A549 (cell line): Measurements from ENCODE around the gene SYT8.

Experiments
- CEBPB ChIP-seq, 2 experiments: fragments of >200 bp in 1 of 2; sonication (Bioruptor Twin) in 1 of 2; formaldehyde crosslinking in 1 of 2; IDR thresholded peaks; 2 replicates each; pipeline ENCODE4 v1.6.1; 2012 to 2016
- HOXA7 ChIP-seq: fragments of 250-450 bp; sonication (Bioruptor Pico); IDR thresholded peaks from 2 replicates; pipeline ENCODE4 v1.5.0; 2020; ENCODE audit warnings: mild to moderate bottlenecking, moderate library complexity
- POLR2A ChIP-seq: IDR thresholded peaks from 2 replicates; pipeline ENCODE4 v1.6.1; 2012; ENCODE audit warnings: mild to moderate bottlenecking, low read length
- RAD21 ChIP-seq, 2 experiments: fragments of >200 bp in 1 of 2; sonication (Bioruptor Twin) in 1 of 2; formaldehyde crosslinking in 1 of 2; IDR thresholded peaks in 1 of 2; conservative IDR thresholded peaks in 1 of 2; 2 replicates in 1 of 2; 3 replicates in 1 of 2; pipeline ENCODE4 v1.6.1; 2012 to 2018; ENCODE audit warnings: inconsistent platforms in 1 of 2
- RCOR1 ChIP-seq: fragments of 150-350 bp; IDR thresholded peaks from 2 replicates; pipeline ENCODE4 v1.6.1; 2014; ENCODE audit warnings: antibody characterized with exemption, low read length, low read depth
- RFX5 ChIP-seq: fragments of 450-650 bp; IDR thresholded peaks from 2 replicates; pipeline ENCODE4 v1.7.1; 2014; ENCODE audit warnings: antibody characterized with exemption, mild to moderate bottlenecking, moderate library complexity
- RNF2 ChIP-seq: fragments of 200-600 bp; sonication (generic); IDR thresholded peaks from 2 replicates; pipeline ENCODE4 v1.6.1; 2016; ENCODE audit warnings: low read depth, mild to moderate bottlenecking, antibody characterized with exemption, moderate library complexity, borderline replicate concordance
- SMC3 ChIP-seq: fragments of >200 bp; sonication (Bioruptor Twin); formaldehyde crosslinking; IDR thresholded peaks from 3 replicates; pipeline ENCODE4 v1.6.1; 2018; ENCODE audit warnings: inconsistent platforms
- TF ChIP-seq, protein P1 (sequence below): fragments of >200 bp; sonication (Bioruptor Twin); formaldehyde crosslinking; IDR thresholded peaks from 3 replicates; pipeline ENCODE4 v1.5.1; 2016
- TF ChIP-seq, protein P2 (sequence below): fragments of 200-600 bp; sonication (generic); IDR thresholded peaks from 2 replicates; pipeline ENCODE4 v1.6.1; 2016; ENCODE audit warnings: antibody characterized with exemption, mild to moderate bottlenecking, moderate library complexity
- TF ChIP-seq, protein P3 (sequence below): IDR thresholded peaks from 2 replicates; pipeline ENCODE4 v1.6.1; 2012
- TF ChIP-seq, protein P4 (sequence below): fragments of 250-450 bp; sonication (Bioruptor Pico); IDR thresholded peaks from 2 replicates; pipeline ENCODE4 v1.5.0; 2021; ENCODE audit warnings: mild to moderate bottlenecking, moderate library complexity, borderline replicate concordance
- TF ChIP-seq, protein P5 (sequence below): fragments of 450-650 bp; IDR thresholded peaks from 2 replicates; pipeline ENCODE4 v1.6.1; 2014; ENCODE audit warnings: antibody characterized with exemption

DNA sequence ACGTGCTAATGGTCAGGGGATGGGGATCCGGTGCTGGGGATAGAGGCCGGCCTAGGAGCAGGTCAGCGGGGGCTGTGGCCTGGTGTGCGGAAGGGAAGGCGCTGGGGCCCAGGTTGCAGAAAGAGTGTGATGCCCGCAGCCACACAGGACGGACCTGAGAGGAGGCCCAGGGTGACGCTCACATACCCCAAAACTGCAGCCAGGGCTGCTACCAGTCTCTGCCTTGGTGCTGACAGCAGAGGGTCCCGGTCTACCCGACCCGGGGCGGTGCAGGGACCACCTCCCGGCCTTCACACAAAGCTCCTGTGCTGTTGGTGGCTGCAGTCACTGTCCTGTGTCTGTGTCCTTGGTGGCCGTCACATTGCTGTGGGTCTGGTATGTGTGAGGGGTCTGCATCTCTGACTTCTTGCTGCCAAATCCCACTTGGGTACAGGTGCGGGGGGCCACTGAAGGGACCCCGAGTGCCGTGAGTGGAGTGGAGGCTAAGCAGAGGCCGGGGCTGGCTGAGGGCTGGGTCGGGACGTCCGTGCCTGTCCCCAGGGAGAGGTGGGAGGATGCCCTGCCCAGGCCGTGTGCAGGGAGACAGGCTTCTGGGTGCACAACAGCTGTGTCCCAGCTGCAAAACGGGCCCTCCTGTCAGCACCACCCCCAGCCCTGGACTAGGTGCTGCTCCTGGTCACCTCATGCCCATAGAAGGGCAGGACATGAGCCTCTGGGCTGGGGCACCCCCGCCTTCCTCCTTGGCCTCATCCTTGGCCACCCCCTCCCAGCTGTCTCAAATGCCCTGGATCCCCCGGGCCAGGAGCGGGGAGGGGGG is 19.6 kb downstream of the SYT8 start:
- TF ChIP-seq, protein P1, sequence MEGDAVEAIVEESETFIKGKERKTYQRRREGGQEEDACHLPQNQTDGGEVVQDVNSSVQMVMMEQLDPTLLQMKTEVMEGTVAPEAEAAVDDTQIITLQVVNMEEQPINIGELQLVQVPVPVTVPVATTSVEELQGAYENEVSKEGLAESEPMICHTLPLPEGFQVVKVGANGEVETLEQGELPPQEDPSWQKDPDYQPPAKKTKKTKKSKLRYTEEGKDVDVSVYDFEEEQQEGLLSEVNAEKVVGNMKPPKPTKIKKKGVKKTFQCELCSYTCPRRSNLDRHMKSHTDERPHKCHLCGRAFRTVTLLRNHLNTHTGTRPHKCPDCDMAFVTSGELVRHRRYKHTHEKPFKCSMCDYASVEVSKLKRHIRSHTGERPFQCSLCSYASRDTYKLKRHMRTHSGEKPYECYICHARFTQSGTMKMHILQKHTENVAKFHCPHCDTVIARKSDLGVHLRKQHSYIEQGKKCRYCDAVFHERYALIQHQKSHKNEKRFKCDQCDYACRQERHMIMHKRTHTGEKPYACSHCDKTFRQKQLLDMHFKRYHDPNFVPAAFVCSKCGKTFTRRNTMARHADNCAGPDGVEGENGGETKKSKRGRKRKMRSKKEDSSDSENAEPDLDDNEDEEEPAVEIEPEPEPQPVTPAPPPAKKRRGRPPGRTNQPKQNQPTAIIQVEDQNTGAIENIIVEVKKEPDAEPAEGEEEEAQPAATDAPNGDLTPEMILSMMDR = no peak
- TF ChIP-seq POLR2A = no peak
- TF ChIP-seq, protein P2, sequence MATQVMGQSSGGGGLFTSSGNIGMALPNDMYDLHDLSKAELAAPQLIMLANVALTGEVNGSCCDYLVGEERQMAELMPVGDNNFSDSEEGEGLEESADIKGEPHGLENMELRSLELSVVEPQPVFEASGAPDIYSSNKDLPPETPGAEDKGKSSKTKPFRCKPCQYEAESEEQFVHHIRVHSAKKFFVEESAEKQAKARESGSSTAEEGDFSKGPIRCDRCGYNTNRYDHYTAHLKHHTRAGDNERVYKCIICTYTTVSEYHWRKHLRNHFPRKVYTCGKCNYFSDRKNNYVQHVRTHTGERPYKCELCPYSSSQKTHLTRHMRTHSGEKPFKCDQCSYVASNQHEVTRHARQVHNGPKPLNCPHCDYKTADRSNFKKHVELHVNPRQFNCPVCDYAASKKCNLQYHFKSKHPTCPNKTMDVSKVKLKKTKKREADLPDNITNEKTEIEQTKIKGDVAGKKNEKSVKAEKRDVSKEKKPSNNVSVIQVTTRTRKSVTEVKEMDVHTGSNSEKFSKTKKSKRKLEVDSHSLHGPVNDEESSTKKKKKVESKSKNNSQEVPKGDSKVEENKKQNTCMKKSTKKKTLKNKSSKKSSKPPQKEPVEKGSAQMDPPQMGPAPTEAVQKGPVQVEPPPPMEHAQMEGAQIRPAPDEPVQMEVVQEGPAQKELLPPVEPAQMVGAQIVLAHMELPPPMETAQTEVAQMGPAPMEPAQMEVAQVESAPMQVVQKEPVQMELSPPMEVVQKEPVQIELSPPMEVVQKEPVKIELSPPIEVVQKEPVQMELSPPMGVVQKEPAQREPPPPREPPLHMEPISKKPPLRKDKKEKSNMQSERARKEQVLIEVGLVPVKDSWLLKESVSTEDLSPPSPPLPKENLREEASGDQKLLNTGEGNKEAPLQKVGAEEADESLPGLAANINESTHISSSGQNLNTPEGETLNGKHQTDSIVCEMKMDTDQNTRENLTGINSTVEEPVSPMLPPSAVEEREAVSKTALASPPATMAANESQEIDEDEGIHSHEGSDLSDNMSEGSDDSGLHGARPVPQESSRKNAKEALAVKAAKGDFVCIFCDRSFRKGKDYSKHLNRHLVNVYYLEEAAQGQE = no peak
- TF ChIP-seq SMC3 = no peak
- no peak for TF ChIP-seq HOXA7 (CRISPR knock-in tag)
- TF ChIP-seq, protein P3, sequence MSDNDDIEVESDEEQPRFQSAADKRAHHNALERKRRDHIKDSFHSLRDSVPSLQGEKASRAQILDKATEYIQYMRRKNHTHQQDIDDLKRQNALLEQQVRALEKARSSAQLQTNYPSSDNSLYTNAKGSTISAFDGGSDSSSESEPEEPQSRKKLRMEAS = no peak
- TF ChIP-seq, protein P4, sequence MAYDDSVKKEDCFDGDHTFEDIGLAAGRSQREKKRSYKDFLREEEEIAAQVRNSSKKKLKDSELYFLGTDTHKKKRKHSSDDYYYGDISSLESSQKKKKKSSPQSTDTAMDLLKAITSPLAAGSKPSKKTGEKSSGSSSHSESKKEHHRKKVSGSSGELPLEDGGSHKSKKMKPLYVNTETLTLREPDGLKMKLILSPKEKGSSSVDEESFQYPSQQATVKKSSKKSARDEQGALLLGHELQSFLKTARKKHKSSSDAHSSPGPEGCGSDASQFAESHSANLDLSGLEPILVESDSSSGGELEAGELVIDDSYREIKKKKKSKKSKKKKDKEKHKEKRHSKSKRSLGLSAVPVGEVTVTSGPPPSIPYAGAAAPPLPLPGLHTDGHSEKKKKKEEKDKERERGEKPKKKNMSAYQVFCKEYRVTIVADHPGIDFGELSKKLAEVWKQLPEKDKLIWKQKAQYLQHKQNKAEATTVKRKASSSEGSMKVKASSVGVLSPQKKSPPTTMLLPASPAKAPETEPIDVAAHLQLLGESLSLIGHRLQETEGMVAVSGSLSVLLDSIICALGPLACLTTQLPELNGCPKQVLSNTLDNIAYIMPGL (CRISPR knock-in tag) = no peak
- TF ChIP-seq RCOR1 = no peak
- TF ChIP-seq RNF2 = no peak
- no peak for TF ChIP-seq RAD21 (conservative IDR thresholded peaks at IDR 0.05 in 1 of 2, IDR thresholded peaks at IDR 0.05 in 1 of 2)
- TF ChIP-seq, protein P5, sequence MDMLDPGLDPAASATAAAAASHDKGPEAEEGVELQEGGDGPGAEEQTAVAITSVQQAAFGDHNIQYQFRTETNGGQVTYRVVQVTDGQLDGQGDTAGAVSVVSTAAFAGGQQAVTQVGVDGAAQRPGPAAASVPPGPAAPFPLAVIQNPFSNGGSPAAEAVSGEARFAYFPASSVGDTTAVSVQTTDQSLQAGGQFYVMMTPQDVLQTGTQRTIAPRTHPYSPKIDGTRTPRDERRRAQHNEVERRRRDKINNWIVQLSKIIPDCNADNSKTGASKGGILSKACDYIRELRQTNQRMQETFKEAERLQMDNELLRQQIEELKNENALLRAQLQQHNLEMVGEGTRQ = no peak
- TF ChIP-seq CEBPB (IDR thresholded peaks at IDR 0.05) = no peak
- no peak for TF ChIP-seq RFX5
